NCI-H2081 (cell line): ENCODE results near the gene CLCF1.
"Not testable (repeated sequence)": the region's sequence is repeated elsewhere in the genome, so short reads cannot be mapped to it uniquely, and the experiment has no call there.

Experiments
- DNase-seq, 2 experiments: peaks; one replicate each; lab custom pipeline; 2025; lab: John Stamatoyannopoulos, UW

CLCF1 gene

DNA sequence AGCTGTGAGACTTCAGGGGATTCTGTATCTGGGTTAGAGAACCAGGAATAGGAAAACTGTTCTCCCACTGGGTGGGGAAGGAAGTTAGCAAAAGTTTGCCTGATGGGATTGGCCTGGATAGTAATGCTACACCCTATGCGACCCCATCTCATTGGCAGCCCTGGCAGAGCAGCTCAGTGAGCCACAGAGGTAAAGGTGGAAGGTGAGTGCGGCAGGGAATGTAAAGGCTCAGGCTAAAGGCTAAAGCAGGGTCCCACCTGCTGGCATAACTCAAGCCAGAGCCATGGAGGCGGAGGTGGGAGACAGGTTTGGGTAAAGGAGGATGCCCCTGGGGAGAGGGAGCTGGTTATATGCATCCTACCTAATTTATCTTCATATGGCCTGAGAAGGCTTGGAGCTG lies 51.3 kb downstream of the CLCF1 start:
- DNase-seq = no peak

DNA sequence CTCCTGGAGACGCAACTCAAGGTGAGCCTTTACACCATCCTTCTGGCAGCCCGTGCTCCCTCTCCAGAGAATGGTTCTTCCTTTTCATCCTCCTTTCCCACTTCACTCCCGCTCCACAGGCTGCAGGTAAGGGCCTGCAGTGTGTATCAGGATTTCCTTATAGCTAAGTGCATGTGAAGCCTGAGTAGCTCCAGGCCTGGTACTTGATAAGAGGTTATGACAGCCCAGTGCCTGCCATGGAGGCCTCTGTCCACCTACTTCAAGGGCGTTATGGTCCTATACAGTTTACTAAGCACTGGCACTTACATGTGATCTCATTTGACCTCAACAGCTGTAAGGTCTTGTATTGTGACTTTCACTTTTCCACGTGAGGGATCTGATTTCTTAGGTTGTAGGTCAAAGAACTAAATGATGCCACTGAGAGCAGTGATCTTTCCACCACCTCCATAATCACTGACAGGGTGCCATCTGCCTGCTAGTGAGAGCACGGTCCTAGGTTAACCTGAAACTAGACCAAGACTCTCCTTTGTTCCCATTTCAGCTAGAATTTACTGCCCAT lies 52.0 kb downstream of the CLCF1 start:
- no peak for DNase-seq

GRCh38 chr11:67320691-67321090 lies 52.7 kb downstream of the CLCF1 start:
- no peak for DNase-seq

DNA sequence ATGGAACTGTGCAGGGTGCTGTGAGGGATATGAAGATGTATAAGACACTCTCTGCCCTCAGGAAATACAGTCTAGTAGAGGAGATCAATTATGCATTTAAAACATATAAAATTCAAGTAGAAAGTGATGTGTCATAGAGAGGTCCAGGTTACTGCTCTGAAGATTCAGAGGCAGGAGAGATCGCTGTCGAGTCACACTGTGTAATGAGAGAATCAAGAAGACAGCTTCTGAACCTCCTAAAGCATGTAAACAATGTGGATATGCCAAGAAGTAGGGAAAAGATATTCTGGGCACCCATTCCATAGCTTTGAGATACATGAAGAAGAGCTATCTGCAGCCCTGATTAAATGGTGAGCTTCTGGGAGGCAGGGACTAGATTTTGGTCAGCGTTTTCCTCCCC lies 53.4 kb downstream of the CLCF1 start:
- DNase-seq = no peak

- DNase-seq = not testable (repeated sequence)
Measured at GRCh38 chr11:67318876-67319275, 54.5 kb downstream of the CLCF1 start.

GRCh38 chr11:67317888-67318555 lies 55.4 kb downstream of the CLCF1 start:
- peak in 1 of 2 experiments; percentile 36 for DNase-seq

- DNase-seq = peak; percentile 95 to 97
Measured at GRCh38 chr11:67317205-67317887, 56.1 kb downstream of the CLCF1 start.

- DNase-seq = no peak
Measured at GRCh38 chr11:67316882-67317204, 56.6 kb downstream of the CLCF1 start.

DNA sequence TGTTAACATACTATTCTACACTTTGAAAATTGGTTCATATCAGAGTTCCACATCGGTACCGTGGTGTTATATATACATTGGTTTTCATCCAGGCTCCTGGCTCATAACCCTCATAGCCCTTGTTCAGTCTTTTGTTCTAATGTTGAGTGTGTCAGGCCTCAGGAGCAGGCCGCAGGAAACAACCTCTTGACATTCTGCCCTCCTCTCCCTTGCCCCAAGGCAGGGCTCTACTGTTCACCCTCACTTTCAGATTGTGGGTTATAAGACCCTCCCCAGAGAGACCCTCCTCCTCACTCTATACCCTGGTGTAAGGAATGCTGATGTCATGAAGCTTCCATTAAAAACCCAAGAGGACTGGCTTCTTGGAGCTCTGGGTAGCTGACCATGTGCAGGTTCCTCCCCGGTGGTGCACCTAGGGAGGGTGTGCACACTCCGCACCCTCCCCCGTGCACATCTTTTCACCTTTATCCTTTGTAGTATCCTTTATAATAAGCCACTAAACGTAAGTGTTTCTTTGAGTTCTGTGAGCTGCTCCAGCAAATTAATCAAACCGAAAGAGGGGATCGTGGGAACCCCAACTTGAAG lies 58.0 kb downstream of the CLCF1 start:
- DNase-seq = no peak

DNA sequence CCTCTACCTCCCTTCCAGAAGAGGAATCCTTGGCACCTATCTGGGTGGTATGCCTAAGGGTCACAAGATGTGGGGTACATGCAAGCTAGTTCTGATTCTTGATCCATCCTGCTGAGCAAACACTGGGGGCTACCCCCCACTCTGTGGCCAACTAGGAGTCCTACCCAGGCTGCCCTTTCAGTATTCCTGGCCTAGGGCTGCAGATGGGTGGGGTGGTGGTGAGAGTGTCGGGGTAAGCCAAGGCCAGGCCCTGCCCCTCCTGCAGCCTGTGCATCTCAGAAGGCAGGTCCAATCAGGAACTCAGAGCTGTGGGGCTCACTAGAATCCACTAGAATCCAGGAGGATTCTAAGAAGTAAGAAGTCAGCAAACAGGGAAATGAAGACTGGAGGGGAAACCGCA lies 59.2 kb downstream of the CLCF1 start:
- no peak for DNase-seq
